Activated CD8-positive, alpha-beta memory T cell treated with anti-CD3 and anti-CD28 coated beads, Interleukin-2, amount 50 U/mL, for 24 hours (primary cell): ENCODE results near the gene OR51L1.
"Not testable (repeated sequence)": the region's sequence is repeated elsewhere in the genome, so short reads cannot be mapped to it uniquely, and the experiment has no call there.

ENCODE experiments used
- DNase-seq: peaks from one replicate; pipeline ENCODE4 v3.0.0-alpha.2; 2020; ENCODE audit errors: extremely low read depth

The OR51L1 gene, protein sequence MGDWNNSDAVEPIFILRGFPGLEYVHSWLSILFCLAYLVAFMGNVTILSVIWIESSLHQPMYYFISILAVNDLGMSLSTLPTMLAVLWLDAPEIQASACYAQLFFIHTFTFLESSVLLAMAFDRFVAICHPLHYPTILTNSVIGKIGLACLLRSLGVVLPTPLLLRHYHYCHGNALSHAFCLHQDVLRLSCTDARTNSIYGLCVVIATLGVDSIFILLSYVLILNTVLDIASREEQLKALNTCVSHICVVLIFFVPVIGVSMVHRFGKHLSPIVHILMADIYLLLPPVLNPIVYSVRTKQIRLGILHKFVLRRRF

DNA sequence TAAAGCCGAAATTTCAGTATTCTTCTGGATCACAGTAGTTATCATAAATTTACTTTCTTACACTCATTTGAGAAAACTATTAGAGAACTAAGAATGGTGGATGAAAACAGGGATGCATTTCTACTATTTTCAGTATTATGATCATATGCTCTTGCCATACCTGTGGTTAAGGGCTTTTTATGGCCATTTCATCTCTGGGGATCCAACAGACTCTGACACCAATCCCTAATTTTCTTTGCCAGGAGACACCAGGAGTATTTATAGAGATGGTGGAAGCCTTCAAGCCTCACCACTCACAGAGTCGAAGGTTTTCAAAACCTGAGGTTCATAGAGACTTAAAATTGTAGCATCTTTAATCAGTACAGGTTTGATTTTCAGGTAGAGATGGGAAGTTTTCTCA is at the start of gene OR51L1:
OR51L1 (plus strand) TSS at position 301 of the 400 bp plus-strand sequence. CDS start 4,132 bp downstream, outside the sequence.
- no peak for DNase-seq

DNA sequence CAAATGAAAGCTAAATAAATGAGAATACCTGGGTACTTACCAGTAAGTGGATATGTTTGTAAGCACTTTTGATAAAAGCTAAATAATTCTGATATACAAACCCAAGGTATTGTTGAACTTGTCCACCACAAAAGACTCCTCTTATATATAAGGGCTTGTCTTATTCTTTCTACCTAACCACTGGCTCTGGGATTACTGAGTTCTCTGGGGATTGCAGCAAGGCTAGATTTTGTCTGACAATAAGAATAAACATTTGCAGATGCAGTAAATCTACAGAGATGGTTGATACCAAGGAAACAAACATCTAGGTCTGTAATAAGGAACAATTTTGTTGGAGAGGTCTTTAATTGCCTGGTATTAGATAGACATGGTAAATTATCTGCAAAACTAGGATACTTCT is 47.1 kb upstream of the OR51L1 start, which contains the start of gene OR51A4:
OR51A4 (minus strand) TSS at position 101 of the 400 bp plus-strand sequence. CDS start 505 bp downstream, outside the sequence.
- DNase-seq: no peak

DNA sequence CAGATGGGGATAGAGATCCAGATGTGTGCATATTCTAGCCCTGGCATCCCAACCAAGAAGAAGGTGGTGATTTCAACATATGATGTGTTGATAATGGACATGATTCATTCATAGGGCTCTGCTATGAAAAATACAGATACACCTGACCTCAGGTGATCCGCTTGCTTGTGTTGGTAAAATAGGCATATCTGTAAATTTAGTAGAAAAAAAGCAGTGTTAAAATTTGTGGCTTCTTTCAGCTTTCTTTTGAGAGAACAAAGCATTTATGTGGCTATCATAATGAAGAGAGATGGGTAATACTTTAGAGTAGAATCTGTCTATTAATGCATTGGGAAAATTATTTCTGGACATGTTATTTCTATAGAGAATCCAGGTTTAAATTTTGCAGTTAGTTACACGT is 39.0 kb upstream of the OR51L1 start, which contains the start of gene OR51A2:
OR51A2 (minus strand) TSS at position 101 of the 400 bp plus-strand sequence; CDS start at position 101, 0 bp downstream.
- not testable (repeated sequence) for DNase-seq

DNA sequence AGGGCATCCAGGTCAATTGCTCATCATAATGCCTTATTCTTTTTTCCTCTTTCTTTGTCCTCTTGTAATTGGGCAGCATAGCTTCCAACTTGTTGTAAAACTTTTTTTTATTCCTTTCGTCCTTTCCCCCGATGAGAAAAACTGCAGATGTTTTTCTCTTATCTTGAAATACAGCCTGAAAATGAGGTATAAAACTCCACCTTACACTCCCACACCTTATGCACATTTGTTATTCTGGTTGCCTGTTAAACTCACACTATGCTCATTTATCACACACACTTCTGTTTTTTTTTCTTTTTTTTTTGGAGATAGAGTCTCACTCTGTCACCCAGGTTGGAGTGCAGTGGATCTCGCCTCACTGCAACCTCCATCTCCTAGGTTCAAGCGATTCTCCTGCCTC is 37.3 kb upstream of the OR51L1 start:
- DNase-seq: no peak

DNA sequence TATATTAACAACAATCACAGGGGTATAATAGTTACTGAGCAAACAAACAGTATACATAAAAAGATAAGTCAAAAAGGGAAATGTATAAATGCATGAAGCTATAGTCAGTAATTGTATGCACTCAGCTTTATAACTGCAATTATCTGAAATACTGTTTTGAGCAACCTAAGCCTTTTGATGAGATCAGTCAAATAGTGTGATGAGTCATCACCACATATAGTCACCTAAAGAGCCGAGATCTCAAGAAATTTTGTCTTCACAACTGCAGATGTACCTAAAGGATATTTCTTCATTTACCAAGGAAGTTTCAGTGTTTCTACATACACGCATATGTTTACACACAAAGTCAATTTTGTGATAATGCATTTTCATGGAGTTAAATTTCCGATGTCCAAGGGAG is 33.8 kb upstream of the OR51L1 start:
- DNase-seq: no peak

DNA sequence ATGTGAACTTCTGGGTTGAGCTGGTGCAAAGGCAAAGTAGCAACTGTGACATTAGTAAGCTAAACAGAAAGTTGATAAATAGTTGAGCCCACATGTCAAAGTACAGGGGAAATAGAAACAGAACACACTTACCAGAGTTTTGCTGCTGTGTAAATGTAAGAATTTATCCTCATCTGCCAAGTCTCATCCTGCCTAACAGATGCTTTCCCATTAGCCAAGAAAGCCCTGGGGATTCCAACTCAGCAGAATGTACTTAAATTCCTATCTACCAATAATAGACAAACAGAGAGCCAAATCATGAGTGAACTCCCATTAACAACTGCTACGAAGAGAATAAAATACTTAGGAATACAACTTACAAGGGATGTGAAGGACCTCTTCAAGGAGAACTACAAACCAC is 31.8 kb upstream of the OR51L1 start:
- no peak for DNase-seq

DNA sequence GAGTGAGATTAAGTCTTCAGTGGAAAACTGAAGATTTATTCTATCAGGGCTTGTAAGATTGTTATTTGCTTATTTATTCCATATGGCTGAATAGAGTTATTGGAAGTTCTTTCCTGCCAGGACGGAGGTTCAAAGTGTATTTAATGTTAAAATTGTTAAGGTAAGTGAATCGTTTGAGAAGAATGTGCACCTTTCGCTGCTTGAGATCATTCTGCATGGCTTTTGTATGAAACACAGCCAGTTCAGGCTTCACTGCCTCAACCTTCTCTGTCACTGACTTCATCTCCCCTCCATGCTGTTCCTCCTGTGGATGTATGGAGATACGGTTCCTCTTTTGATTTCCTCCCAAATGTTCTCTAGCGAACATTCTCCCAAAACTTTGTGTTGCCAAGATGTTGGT is 19.2 kb upstream of the OR51L1 start:
- no peak for DNase-seq

DNA sequence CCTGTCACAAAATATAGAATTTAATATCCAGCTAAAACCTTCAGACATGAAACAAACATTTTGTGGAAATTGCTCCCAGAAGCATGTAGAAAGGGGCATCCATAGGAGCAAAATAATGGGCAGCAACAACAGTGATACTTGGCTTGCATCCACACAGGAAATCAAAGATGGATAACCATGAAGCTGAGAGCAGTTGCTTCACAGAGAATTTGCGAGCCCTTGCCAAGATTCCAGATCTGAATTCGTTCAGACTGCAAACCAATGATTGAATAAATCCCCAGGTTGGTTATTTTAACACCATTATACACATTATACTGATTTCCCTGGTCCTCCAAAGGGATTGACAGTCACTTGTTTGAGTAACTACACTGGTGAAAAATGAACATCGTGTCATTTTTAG is 15.6 kb upstream of the OR51L1 start:
- no peak for DNase-seq

DNA sequence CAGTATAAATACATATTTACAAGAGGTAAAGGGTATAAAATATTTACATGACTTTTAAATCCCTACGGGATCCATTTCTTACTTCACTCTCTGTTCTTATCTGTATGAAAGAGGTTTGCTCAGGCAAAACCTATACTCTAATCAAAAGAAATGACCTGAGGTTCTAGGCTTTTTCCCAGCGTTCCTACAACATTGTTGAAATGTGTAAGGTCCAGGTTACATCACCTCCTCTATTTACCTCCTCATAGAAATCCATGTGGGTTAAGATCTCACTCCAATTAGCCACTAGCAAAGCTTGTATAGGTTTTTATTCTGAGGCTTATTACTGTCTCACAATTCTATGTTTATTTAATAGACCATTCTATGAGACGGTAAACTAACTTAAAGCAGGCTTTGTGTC is 12.0 kb upstream of the OR51L1 start:
- DNase-seq: no peak

DNA sequence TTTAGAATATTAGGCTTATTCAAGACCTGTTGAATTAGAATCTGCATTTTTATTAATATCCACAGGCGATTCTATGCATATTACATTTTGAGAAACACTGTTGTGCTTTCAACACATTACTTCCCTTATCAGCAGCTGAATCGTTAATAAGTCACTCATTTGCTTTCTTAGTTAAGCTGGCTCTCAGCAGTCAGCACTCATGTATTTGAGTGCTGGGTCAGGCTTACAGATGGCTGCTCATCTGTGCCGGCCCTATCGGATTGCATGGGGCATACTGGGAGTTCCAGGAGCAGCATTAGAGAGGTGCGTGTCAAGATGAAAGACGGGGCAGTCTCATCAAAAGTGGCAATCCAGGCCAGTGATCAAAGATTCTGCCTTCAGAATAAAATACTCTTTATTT is 10.8 kb upstream of the OR51L1 start:
- DNase-seq: no peak

DNA sequence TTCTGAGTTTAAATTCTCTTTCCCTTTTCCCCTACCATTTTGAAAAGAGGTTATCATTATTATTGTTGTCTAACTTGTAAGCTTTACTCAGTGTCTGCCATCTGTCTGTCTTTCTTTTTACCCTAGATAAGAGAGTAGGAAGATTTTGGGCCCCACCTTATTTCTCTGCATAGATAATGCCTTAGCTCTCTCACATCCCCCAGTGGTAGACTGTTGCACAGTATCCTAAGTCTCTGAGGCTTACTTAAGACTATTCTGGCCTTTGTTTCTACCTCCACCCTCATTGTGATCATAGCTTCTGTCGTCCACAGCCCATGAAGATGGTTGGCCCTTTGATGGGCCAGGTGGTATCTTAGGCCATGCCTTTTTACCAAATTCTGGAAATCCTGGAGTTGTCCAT is 3.6 kb upstream of the OR51L1 start:
- no peak for DNase-seq

DNA sequence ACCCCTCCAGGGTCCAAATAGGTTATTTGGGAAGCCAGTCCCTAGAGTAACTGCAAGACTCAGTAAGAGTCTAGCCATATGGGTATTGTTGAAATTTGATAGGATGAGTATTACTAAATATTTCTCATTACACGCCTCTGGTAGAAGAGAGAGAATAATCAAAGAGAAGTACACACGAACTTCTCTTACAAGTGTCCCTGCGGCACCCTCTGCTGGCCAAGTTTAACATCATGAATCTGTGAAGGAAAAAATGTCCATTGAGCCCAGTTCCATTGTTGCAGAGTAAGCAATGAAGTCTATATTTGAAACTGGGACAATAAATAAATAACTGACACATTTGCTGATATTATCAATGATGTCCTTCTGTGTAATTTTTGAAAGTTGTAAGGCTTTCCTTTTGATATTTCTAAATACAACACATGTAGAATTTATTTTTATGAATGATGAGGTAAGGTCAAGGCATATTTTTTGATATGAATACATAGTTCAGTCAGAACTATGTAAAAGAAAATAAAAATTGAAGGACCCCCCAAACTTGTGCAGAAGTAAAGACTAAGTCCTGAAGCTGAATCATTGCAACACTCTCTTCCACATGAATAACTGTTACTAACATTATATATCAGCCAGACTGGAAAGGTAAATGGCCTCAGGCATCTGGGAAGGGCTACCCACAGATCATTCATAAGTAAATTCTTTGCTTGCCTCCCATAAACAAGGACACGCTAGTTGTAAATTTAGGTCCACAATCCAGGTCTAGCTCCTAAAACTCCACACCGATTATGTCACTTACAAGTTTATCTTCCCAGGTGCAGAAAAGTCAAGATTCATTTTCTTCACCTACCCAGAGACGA is 10.0 kb downstream of the OR51L1 start:
- no peak for DNase-seq

DNA sequence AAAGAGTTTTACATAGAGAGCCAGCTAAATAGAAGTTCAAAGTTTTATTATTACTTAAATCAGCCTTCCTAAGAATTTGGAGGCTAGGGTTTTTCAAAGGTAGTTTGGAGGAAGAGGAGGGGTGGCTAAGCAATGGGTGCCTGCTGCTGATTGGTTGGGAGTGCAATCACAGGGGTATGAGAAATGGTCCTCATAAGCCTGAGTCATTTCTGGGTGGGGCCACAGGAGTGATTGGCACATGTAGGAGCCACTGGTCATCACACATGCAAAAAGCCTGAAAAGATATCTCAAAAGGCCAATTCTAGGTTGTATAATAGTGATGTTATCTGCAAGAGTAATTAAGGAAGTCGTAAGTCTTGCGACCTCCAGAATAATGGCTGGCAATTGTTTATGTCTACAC is 12.9 kb downstream of the OR51L1 start:
- no peak for DNase-seq

DNA sequence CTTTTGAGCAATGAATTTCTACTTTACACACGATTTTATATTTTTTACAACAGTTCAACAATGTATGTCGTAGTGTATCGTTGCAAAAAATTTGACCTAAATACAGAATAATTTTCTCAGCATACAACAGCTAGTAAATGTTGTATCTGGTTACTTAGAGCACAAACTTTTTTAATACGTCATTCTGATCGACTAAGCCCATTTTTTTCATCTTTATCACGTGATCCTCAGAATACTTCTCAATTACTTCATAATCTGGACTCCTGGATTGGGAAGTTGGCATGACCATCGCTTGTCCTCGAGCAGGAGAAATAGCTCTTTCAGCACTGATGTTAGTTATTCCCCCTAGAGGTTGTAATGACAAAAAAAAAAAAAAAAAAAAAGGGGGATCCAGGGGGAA is 16.6 kb downstream of the OR51L1 start:
- DNase-seq: no peak

DNA sequence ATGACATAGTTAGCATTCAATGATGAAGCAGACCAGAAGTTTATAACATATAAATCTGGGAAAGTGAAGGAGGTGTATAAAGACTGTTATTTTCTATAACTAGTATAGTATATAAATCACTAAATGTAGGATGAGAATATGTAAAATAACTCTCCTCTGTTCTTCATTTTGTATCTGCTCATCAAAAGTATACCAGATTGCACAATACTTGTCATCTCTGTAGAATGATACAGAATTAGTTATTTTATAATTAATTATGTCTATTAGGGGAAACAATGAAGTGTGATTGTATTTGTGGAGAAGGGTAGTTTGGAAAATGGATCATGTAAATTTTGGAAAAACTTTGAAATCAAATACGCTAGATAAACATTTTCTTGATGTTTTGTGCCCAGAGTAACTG is 18.4 kb downstream of the OR51L1 start:
- DNase-seq: no peak

DNA sequence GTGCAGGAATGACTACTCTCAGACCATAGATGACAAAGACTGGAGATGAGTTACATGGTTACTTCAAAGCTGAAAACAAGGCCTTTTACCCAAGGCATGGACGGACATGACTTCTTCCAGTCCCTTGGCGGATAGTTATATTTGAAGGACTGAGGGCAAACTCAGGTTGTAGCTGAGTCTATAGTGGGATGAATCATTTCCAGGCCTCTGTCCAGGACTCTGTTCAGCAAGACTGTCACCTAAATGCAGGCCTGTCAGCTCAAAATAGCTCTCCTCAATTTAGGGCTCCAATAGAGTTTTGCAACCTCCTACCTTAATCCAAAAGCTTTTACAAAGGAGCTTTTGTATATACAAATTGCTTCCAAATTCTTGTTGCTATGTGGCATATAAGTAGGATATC is 27.3 kb downstream of the OR51L1 start:
- DNase-seq: no peak

DNA sequence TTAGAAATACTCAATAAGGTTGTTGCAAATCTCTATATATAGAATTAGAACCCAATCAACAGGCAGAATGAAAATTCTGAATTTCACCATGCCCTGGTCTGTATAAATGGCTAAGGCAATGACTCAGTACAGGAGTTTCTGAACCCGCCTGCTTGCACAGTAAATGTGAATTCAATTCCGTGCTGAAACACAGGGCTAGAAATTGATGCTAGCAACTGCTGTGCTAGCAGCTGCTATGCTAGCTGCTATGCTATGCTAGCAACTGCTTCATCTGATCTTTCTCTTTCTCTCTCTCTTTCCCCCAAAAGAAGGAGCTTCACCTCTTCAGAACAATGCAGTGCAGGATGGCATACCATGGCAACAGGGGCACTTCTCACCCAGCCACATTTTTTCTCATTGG is 42.0 kb downstream of the OR51L1 start:
- no peak for DNase-seq

DNA sequence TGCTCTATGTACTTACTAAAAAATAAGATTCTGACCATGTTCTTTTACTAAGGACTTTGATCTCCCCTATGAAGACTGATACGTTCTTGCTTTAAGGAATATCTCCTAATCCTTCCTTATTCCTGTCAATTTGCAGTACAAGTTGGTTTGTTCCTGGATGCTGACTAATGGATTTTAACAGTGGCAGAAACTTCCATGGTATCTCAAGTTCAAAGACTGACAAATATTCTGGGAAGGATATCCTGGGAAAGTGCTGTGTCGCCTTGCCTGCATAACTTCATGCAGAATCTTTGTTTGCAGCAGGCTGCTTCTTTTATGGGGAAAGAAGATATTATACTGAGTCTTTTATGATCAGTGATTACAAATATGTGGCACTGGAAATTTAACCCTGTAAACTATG is 43.3 kb downstream of the OR51L1 start:
- DNase-seq: no peak

DNA sequence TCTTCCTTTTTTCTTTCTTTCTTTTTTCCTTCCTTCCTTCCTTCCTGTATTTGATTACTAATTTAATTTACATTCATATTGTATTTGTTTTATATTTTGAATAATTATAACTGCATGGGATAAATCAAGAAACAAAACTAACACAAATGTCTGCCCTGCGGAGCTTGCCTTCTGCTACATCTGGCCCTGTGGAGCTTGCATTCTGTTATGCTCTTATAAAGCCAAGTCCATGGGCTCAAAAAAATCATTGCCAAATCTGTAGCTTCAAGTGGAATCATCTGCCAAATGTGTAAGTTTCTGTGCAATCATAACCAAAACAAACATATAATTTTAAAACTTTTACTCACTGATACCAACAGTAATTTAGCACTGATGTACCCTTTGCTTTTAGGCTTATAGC is 43.7 kb downstream of the OR51L1 start:
- no peak for DNase-seq

DNA sequence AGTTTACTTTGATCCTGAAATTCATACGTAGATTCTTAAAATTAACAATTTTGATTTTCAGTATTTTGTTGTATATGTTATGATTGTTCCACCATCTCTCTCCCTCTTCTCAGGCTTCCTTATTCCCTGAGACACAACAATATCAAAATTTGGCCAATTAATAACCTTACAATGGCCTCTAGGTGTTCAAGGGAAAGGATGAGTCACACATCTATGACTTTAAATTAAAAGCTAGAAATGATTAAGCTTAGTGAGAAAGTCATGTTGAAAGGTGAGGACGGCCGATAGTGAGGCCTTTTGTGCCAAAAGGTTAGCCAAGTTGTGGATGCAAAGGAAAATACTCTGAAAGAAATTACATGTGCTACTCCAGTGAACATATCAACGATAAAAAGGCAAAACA is 46.2 kb downstream of the OR51L1 start:
- DNase-seq: no peak

DNA sequence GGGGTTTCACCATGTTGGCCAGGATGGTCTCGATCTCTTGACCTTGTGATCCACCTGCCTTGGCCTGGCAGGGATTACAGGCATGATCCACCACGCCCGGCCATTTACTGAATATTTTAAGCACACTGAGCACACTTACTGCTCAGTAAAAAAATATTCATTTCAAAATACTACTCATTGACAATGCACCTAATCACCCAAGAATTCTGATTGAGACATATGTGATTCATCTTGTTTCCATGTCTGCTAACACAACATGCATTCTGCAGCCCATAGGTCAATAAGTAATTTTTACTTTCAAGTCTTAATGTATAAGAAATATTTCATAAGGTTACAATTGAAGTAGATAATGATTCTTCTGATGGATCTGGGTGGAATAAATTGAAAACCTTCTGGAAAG is 47.4 kb downstream of the OR51L1 start:
- no peak for DNase-seq

DNA sequence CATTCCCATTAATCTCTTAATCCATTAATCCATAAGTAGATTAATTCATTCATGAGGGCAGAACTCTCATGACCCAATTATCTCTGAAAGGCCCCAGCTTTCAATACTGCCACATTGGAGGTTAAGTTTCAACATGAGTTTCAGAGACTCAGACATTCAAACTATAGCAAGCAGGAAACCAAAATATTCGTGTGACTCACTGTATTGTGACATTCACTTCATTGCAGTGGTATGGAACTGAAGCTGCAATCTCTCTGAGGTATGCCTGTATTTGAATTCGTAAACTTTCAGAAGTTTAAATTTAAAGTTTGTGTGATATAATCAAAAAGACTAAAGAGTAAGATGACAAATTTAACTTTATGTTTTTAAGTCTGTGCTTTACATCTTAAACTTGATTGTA is 48.7 kb downstream of the OR51L1 start:
- no peak for DNase-seq

DNA sequence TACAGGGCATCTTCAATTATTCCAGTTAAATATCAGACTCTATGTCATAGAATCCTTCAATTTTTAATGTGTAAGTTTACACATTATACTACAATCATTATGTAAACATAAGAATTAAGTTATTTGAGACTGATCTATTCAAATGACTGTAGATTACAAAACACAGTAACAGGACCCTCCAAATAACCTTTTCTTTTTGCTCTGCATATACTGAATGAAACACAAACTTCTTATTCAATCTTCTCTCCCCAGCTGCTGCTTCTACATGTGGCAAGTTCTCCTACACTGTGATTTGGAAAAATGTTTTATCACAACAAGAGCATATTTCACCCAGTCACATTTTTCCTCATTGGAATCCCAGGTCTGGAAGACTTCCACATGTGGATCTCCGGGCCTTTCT is 51.6 kb downstream of the OR51L1 start, which contains the start of gene OR52J3:
OR52J3 (plus strand) TSS at position 301 of the 400 bp plus-strand sequence; CDS start at position 301, 0 bp downstream.
- no peak for DNase-seq
